GM12878 (cell line): ENCODE measurements around the gene IL3RA. TPM values are rescaled to one million over a fixed set of nuclear protein-coding genes. Genes with fewer than 3 reads are reported as not detected.

Experiments
- CBFB ChIP-seq: IDR thresholded peaks from 2 replicates; pipeline ENCODE4 v1.6.1; 2016; ENCODE audit warnings: antibody characterized with exemption, low read depth
- CHD2 ChIP-seq: IDR thresholded peaks from 2 replicates; pipeline ENCODE4 v1.6.1; 2011; ENCODE audit warnings: low read depth, low read length, improper control_type of control experiment, borderline replicate concordance
- E2F8 ChIP-seq: fragments of 450-650 bp; IDR thresholded peaks from 2 replicates; pipeline ENCODE4 v1.6.1; 2018; ENCODE audit warnings: mild to moderate bottlenecking, low read depth, moderate library complexity; ENCODE audit not compliant: partially characterized antibody
- ELK1 ChIP-seq: IDR thresholded peaks from 2 replicates; pipeline ENCODE4 v1.6.1; 2012; ENCODE audit warnings: low read depth, low read length, improper control_type of control experiment
- ESRRA ChIP-seq: IDR thresholded peaks from 2 replicates; pipeline ENCODE4 v1.6.1; 2012; ENCODE audit warnings: mild to moderate bottlenecking, low read length, improper control_type of control experiment
- MYB ChIP-seq: fragments of 150-350 bp; IDR thresholded peaks from 2 replicates; pipeline ENCODE4 v1.6.1; 2014; ENCODE audit warnings: mild to moderate bottlenecking, low read depth, low read length, borderline replicate concordance
- NFIC ChIP-seq: IDR thresholded peaks from 2 replicates; pipeline ENCODE4 v1.6.1; 2012; ENCODE audit warnings: low read depth, mild to moderate bottlenecking, inconsistent platforms, low read length, moderate library complexity
- NFYA ChIP-seq: IDR thresholded peaks from 2 replicates; pipeline ENCODE4 v1.6.1; 2011; ENCODE audit warnings: low read depth, mild to moderate bottlenecking, low read length, improper control_type of control experiment, borderline replicate concordance
- NFYB ChIP-seq: IDR thresholded peaks from 2 replicates; pipeline ENCODE4 v1.6.1; 2011; ENCODE audit warnings: low read depth, mild to moderate bottlenecking, low read length, improper control_type of control experiment, moderate library complexity; ENCODE audit not compliant: insufficient read depth
- NKRF ChIP-seq: fragments of 450-650 bp; conservative IDR thresholded peaks from 2 replicates; pipeline ENCODE4 v1.6.1; 2017; ENCODE audit warnings: mild to moderate bottlenecking, moderate library complexity
- SIX5 ChIP-seq: IDR thresholded peaks from 2 replicates; pipeline ENCODE4 v1.6.1; 2011; ENCODE audit warnings: mild to moderate bottlenecking, low read depth, low read length, moderate library complexity; ENCODE audit not compliant: severe bottlenecking
- SRF ChIP-seq, 2 experiments: IDR thresholded peaks; 2 replicates each; pipeline ENCODE4 v1.6.1; 2011; ENCODE audit warnings: low read depth in 2 of 2, low read length in 2 of 2, mild to moderate bottlenecking in 1 of 2, moderate library complexity in 1 of 2
- USF1 ChIP-seq: IDR thresholded peaks from 2 replicates; pipeline ENCODE4 v1.6.1; 2011; ENCODE audit warnings: borderline replicate concordance, low read depth, mild to moderate bottlenecking, moderate library complexity, mixed read lengths, low read length; ENCODE audit not compliant: insufficient read depth; ENCODE audit errors: extremely low read length
- ZBED1 ChIP-seq: IDR thresholded peaks from 2 replicates; pipeline ENCODE4 v1.6.1; 2016; ENCODE audit warnings: borderline replicate concordance
- ZNF274 ChIP-seq: IDR thresholded peaks from one replicate; pipeline ENCODE4 v1.8.0; 2011; ENCODE audit not compliant: insufficient read length, insufficient read depth
- ZSCAN29 ChIP-seq: fragments of 450-650 bp; IDR thresholded peaks from 2 replicates; pipeline ENCODE4 v1.6.1; 2017; ENCODE audit warnings: mild to moderate bottlenecking, moderate library complexity
- ZZZ3 ChIP-seq: IDR thresholded peaks from 2 replicates; pipeline ENCODE4 v1.6.1; 2011; ENCODE audit warnings: low read depth; ENCODE audit not compliant: control insufficient read depth, insufficient read length
- polyA plus RNA-seq, 11 experiments: library from polyadenylated mRNA; depleted of rRNA in 4 of 11; unstranded in 6 of 11; stranded (reverse) in 5 of 11; fragments of >200 nt; fragmentation: Nextera tagmentation in 4 of 11; fragmentation: Illumina TruSeq in 1 of 11; extraction: Ambion mirVana in 4 of 11; extraction: Trizol in 1 of 11; gene quantifications; 1 replicate in 1 of 11; 2 replicates in 10 of 11; pipeline versions ENCODE4 v1.2.1 to v1.2.3, GENCODE V29; 2011 to 2016; ENCODE audit warnings: inconsistent platforms in 2 of 11, missing spikeins in 2 of 11, low read depth in 1 of 11
- total RNA-seq, 4 experiments: library from RNA; depleted of rRNA in 3 of 4; stranded (reverse); fragments of >200 nt in 3 of 4; fragmentation: Illumina TruSeq in 1 of 4; extraction: Trizol in 1 of 4; gene quantifications; 2 replicates each; pipeline versions ENCODE4 v1.2.1 to v1.2.3, GENCODE V29; 2013 to 2021
- TF ChIP-seq, protein P1 (sequence below): IDR thresholded peaks from 2 replicates; pipeline ENCODE4 v1.6.1; 2012; ENCODE audit warnings: low read depth, low read length, improper control_type of control experiment
- TF ChIP-seq, protein P2 (sequence below): IDR thresholded peaks from 2 replicates; pipeline ENCODE4 v1.6.1; 2011; ENCODE audit warnings: low read depth, low read length, improper control_type of control experiment, borderline replicate concordance

The IL3RA gene
- total and polyA plus RNA-seq, 10 of the 15 experiments (the other 5 are each of a cell fraction or from before 2014, with no cell fraction given) = 2.1 to 31.1 (median 17.9) TPM

- TF ChIP-seq SIX5 (no peak), ZBED1 (no peak), ZZZ3 (no peak), NFYA (no peak), NFIC (peak; percentile 84), CHD2 (no peak), NFYB (no peak), E2F8 (no peak), NKRF (no peak), USF1 (peak; percentile 62), SRF (IDR thresholded peaks at IDR 0.05; ENCODE audit: low read depth in 2 of 2, low read length in 2 of 2) (no peak), ZNF274 (no peak), ESRRA (no peak), ELK1 (no peak), CBFB (no peak), ZSCAN29 (no peak), MYB (no peak)
- TF ChIP-seq, protein P1, sequence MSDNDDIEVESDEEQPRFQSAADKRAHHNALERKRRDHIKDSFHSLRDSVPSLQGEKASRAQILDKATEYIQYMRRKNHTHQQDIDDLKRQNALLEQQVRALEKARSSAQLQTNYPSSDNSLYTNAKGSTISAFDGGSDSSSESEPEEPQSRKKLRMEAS = 0 out of 2 replicates have a peak, but pooled peaks have one; percentile 12
- TF ChIP-seq, protein P2, sequence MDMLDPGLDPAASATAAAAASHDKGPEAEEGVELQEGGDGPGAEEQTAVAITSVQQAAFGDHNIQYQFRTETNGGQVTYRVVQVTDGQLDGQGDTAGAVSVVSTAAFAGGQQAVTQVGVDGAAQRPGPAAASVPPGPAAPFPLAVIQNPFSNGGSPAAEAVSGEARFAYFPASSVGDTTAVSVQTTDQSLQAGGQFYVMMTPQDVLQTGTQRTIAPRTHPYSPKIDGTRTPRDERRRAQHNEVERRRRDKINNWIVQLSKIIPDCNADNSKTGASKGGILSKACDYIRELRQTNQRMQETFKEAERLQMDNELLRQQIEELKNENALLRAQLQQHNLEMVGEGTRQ = peak; percentile 17; the same call in 1 of the 2 replicates
Observed at GRCh38 chrX:1327651-1328304, 8.8 kb upstream of the IL3RA start (continued).
